Upper lobe of left lung (tissue), 4 donors: ENCODE data around the gene PVRIG.

Source experiments
- CTCF ChIP-seq, 6 experiments: fragments of 450-650 bp in 4 of 6; fragments of 200-600 bp in 2 of 6; sonication (generic) in 2 of 6; IDR thresholded peaks; one replicate each; pipeline ENCODE4 v1.5.1; 2016 to 2019; ENCODE audit warnings: antibody characterized with exemption in 6 of 6
- EP300 ChIP-seq, 4 donors: sonication (generic); formaldehyde crosslinking; IDR thresholded peaks; one replicate each; pipeline ENCODE4 v1.5.1; 2017; ENCODE audit warnings: antibody characterized with exemption in 4 of 4, control low read depth in 2 of 4
- POLR2A ChIP-seq, 4 donors: fragments of 450-650 bp; IDR thresholded peaks; one replicate each; pipeline ENCODE4 v1.5.1; 2016 to 2017; ENCODE audit warnings: antibody characterized with exemption in 4 of 4, mild to moderate bottlenecking in 2 of 4

GRCh38 chr7:100248483-100248882, 28.7 kb downstream of the PVRIG start:
- TF ChIP-seq CTCF (IDR thresholded peaks at IDR 0.05): no peak
- TF ChIP-seq POLR2A (IDR thresholded peaks at IDR 0.05): no peak
- TF ChIP-seq EP300 (IDR thresholded peaks at IDR 0.05): no peak
